Calu3 (cell line): Measurements from ENCODE around the gene GAL. TPM values are rescaled to one million over a fixed set of nuclear protein-coding genes. Genes with fewer than 3 reads are reported as not detected.

Source experiments
- BruUV-seq: library from RNA; stranded (reverse); fragments of 400-500 nt; replicated peaks from 2 replicates; lab custom pipeline; 2021; lab: Mats Ljungman, UMichigan
- CTCF ChIA-PET: fragments of 300-600 bp; sonication (Branson Sonifier 250); formaldehyde crosslinking; loops from one replicate; lab custom pipeline; 2022; ENCODE audit warnings: antibody characterized with exemption; lab: Charles Lee
- DNase-seq: peaks from one replicate; pipeline ENCODE4 v3.0.0; 2022
- H3K27ac Mint-ChIP-seq: one replicate; pipeline ENCODE4 v1.8.0; 2022; ENCODE audit warnings: mixed read lengths; ENCODE audit not compliant: unreplicated experiment
- H3K27me3 Mint-ChIP-seq: one replicate; pipeline ENCODE4 v1.8.0; 2022; ENCODE audit warnings: mixed read lengths; ENCODE audit not compliant: unreplicated experiment
- H3K36me3 Mint-ChIP-seq: one replicate; pipeline ENCODE4 v1.8.0; 2022; ENCODE audit warnings: mild to moderate bottlenecking, moderate library complexity, mixed read lengths; ENCODE audit not compliant: insufficient read depth, unreplicated experiment
- H3K4me1 Mint-ChIP-seq: one replicate; pipeline ENCODE4 v1.8.0; 2022; ENCODE audit warnings: mild to moderate bottlenecking, low read depth, mixed read lengths; ENCODE audit not compliant: unreplicated experiment
- H3K4me3 Mint-ChIP-seq: one replicate; pipeline ENCODE4 v1.8.0; 2022; ENCODE audit warnings: mild to moderate bottlenecking, low read depth, moderate library complexity, mixed read lengths; ENCODE audit not compliant: unreplicated experiment
- H3K9me3 Mint-ChIP-seq: one replicate; pipeline ENCODE4 v1.8.0; 2022; ENCODE audit warnings: low read depth, mixed read lengths; ENCODE audit not compliant: unreplicated experiment
- intact Hi-C: fragments of 100-400 bp; cut with micrococcal nuclease; formaldehyde crosslinking; loops from one replicate; pipeline ENCODE4 v1.10.0; 2022; ENCODE audit not compliant: unreplicated experiment
- total RNA-seq: library from RNA; stranded (reverse); gene quantifications from 2 replicates; pipeline ENCODE4 v1.2.3, GENCODE V29; 2022
- TF ChIP-seq, protein P1 (sequence below): fragments of 200-600 bp; IDR thresholded peaks from one replicate; pipeline ENCODE4 v1.8.0; 2022; ENCODE audit warnings: antibody characterized with exemption; ENCODE audit not compliant: unreplicated experiment

GAL gene
- total RNA-seq, 1 experiment from 2014 or later: 1.2 TPM

DNA sequence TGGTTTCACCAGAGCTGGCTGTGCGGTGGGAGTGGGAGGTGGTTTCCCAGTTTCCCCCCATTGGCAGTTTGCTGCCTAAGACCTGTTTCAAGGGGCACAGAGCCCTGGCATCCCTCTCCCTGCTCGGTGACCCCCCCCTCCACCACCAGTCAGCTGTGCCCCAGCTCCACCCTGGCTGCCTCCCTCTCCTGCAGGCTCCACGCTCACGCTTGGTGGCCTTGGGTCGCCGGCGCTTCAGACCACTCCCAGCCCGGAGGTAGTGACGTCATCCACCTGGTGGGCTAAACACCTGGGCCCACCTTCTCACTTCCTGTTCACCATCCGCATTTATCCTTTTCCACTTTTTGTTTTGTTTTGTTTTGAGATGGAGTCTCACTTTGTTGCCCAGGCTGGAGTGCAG lies 7.8 kb downstream of the GAL start:
- BruUV-seq: no TSS peak
- CTCF ChIA-PET: interaction anchor here (0.6 kb wide), 1 partner anchor 15 kb away, joined by 3 read pairs; no protein-coding TSS in a partner anchor
- DNase-seq: no peak
- intact Hi-C loops: no loop called here
- H3K4me3 Mint-ChIP-seq: no peak overlapping the region
- TF ChIP-seq, protein P1, sequence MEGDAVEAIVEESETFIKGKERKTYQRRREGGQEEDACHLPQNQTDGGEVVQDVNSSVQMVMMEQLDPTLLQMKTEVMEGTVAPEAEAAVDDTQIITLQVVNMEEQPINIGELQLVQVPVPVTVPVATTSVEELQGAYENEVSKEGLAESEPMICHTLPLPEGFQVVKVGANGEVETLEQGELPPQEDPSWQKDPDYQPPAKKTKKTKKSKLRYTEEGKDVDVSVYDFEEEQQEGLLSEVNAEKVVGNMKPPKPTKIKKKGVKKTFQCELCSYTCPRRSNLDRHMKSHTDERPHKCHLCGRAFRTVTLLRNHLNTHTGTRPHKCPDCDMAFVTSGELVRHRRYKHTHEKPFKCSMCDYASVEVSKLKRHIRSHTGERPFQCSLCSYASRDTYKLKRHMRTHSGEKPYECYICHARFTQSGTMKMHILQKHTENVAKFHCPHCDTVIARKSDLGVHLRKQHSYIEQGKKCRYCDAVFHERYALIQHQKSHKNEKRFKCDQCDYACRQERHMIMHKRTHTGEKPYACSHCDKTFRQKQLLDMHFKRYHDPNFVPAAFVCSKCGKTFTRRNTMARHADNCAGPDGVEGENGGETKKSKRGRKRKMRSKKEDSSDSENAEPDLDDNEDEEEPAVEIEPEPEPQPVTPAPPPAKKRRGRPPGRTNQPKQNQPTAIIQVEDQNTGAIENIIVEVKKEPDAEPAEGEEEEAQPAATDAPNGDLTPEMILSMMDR: no peak
- H3K27me3 Mint-ChIP-seq: peaks cover 81% of the 10 kb centered on the region
- no peaks in the 10 kb centered on the region for H3K9me3 Mint-ChIP-seq
- no peaks in the 10 kb centered on the region for H3K36me3 Mint-ChIP-seq
- H3K4me1 Mint-ChIP-seq: no peaks in the 10 kb centered on the region
- H3K27ac Mint-ChIP-seq: no peak overlapping the region

- Mint-ChIP-seq H3K27ac (no peak overlapping the region), H3K4me3 (no peak overlapping the region), H3K27me3 (peaks cover 81% of the 10 kb centered on the region), H3K36me3 (no peaks in the 10 kb centered on the region), H3K9me3 (no peaks in the 10 kb centered on the region), H3K4me1 (no peaks in the 10 kb centered on the region)
- intact Hi-C loops: no loop called here
- CTCF ChIA-PET: no interaction called here
- TF ChIP-seq, protein P1: no peak
- BruUV-seq: no TSS peak
- DNase-seq: no peak
These were observed 8.6 kb downstream of the GAL start for GRCh38 chr11:68692871-68693483.

- TF ChIP-seq, protein P1: no peak
- Mint-ChIP-seq H3K36me3 (no peaks in the 10 kb centered on the region), H3K27ac (no peak overlapping the region), H3K27me3 (peaks cover 77% of the 10 kb centered on the region), H3K9me3 (no peaks in the 10 kb centered on the region), H3K4me3 (no peak overlapping the region), H3K4me1 (no peaks in the 10 kb centered on the region)
- BruUV-seq: no TSS peak
- intact Hi-C loops: no loop called here
- CTCF ChIA-PET: no interaction called here
- DNase-seq: no peak
These were observed 9.1 kb downstream of the GAL start for GRCh38 chr11:68693484-68693882.

DNA sequence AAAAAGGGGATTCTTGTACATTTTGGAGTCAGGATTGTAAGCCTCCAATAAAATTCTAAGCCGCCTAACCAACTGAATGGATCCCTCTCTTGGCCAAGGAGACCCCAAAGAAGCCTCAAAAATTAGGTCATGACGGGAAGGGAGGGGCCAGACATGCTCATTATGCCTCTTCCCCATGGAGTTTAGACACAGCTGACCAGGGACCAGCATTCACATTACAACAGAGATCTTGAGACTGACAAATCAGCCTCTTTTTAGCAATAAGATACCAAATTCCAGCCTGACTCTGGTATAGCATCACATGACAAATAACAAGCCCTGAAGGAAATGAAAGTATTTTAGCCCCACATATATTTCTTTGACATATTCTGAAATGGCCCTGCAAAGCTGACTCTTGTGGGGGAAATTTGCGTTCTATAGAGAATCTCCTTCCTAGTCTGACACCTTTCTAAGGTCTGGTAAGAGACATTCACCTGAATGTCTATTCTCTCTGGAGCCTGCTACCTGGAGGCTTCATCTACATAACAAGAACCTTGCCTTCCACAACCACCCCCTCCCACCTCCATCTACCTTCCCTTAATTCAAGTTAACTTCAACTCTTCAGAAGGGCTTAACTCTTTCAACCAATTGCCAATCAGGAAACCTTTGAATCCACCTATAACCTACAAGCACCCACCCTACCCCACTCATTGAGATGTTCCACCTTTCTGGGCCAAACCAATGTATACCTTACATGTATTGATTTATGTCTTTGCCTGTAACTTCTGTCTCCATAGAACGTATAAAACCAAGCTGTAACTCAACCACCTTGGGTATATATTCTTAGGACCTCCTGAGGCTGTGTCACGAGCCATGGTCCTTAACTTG lies 10.3 kb downstream of the GAL start:
- Mint-ChIP-seq H3K36me3 (no peaks in the 10 kb centered on the region), H3K4me3 (no peak overlapping the region), H3K9me3 (no peaks in the 10 kb centered on the region), H3K4me1 (no peaks in the 10 kb centered on the region), H3K27me3 (peaks cover 65% of the 10 kb centered on the region), H3K27ac (no peak overlapping the region)
- BruUV-seq: no TSS peak
- TF ChIP-seq, protein P1: no peak
- intact Hi-C loops: no loop called here
- DNase-seq: no peak
- CTCF ChIA-PET: interaction anchor here (0.6 to 0.8 kb wide), 2 partner anchors 75 to 286 kb away, joined by 3 read pairs; partner anchors contain the start of gene MRGPRD
